Adrenal gland (tissue), 12 donors: ENCODE results near the gene SLC22A2. TPM values are rescaled to one million over a fixed set of nuclear protein-coding genes. Genes with fewer than 3 reads are reported as not detected.
A peak's percentile ranks its signal among the peaks of the same experiment; 100 is the strongest.

Experiments
- DNase-seq, 7 donors: peaks; one replicate each; pipeline ENCODE4 v3.0.0-alpha.2; 2019 to 2020
- H3K27ac ChIP-seq, 5 donors: fragments of 200-600 bp; sonication (generic) in 4 of 5; 1 replicate in 3 of 5; 2 replicates in 2 of 5; pipeline versions ENCODE4 v1.5.1 to v1.8.0; 2016 to 2020; ENCODE audit warnings: mild to moderate bottlenecking in 1 of 5
- H3K27me3 ChIP-seq: fragments of 200-600 bp; 2 replicates; pipeline ENCODE4 v1.8.0; 2021
- H3K36me3 ChIP-seq, 2 donors: fragments of 200-600 bp; replicated peaks in 1 of 2; 1 replicate in 1 of 2; 2 replicates in 1 of 2; pipeline versions ENCODE4 v1.5.1 to v1.8.0; 2018 to 2022
- H3K4me1 ChIP-seq, 2 donors: fragments of 200-600 bp; replicated peaks in 1 of 2; 1 replicate in 1 of 2; 2 replicates in 1 of 2; pipeline versions ENCODE4 v1.5.1 to v1.8.0; 2018 to 2021
- H3K4me3 ChIP-seq, 4 donors: fragments of 200-600 bp; sonication (generic) in 3 of 4; one replicate each; pipeline ENCODE4 v1.5.1; 2016 to 2018
- H3K9me3 ChIP-seq, 3 donors: fragments of 200-600 bp; sonication (generic) in 1 of 3; replicated peaks in 1 of 3; 1 replicate in 2 of 3; 2 replicates in 1 of 3; pipeline versions ENCODE4 v1.5.1 to v1.8.0; 2016 to 2021
- POLR2A ChIP-seq, 2 donors: fragments of 450-650 bp; IDR thresholded peaks; one replicate each; pipeline ENCODE4 v1.6.1; 2017; ENCODE audit warnings: antibody characterized with exemption in 2 of 2, mild to moderate bottlenecking in 2 of 2, moderate library complexity in 1 of 2
- WGBS, 4 donors: extraction: QIAGEN DNeasy Blood & Tissue Kit in 2 of 4; methylation state at CpG; one replicate each; pipeline versions ENCODE4 v1.1.5 to v1.1.7; 2013 to 2017; 5-methylcytosine and 5-hydroxymethylcytosine counted together
- intact Hi-C, 2 donors: fragments of 100-400 bp; cut with DNase I; formaldehyde crosslinking; loops; one replicate each; pipeline versions ENCODE4 v1.14.1 to v1.15.0; 2022 to 2023
- polyA plus RNA-seq, 3 donors: library from polyadenylated mRNA; stranded (reverse); fragments of 200-250 nt in 2 of 3; fragments of 350-450 nt in 1 of 3; fragmentation: Illumina TruSeq in 1 of 3; extraction: RNeasy Lipid Tissue Mini Kit (QIAGEN cat#74804) in 1 of 3; gene quantifications; one replicate each; pipeline ENCODE4 v1.2.3, GENCODE V29; 2013 to 2014
- total RNA-seq, 9 donors: library from RNA; depleted of rRNA in 4 of 9; stranded (reverse); fragments of >200 nt in 4 of 9; fragments of 120-200 nt in 1 of 9; fragmentation: NEBNext Ultra II Directional in 1 of 9; extraction: Animal tissue kit (Norgen Biotek cat#: 25700) in 1 of 9; gene quantifications; one replicate each; pipeline versions ENCODE4 v1.1.0 to v1.2.4, GENCODE V29; 2013 to 2023
- TF ChIP-seq, protein P1 (sequence below), 6 experiments: fragments of 450-650 bp in 4 of 6; fragments of 200-600 bp in 2 of 6; sonication (generic) in 1 of 6; IDR thresholded peaks; 1 replicate in 5 of 6; 2 replicates in 1 of 6; pipeline versions ENCODE4 v1.5.1 to v1.8.0; 2016 to 2021; ENCODE audit warnings: antibody characterized with exemption in 6 of 6, mild to moderate bottlenecking in 2 of 6, moderate library complexity in 1 of 6
- donor health status: healthy with polysubstance abuse.
- donor health status: Bipolar disorder and iron deficiency.
- donor health status: DM: yes; HTN: yes; CAD: no.
- donor health status: DM: no; HTN: no; CAD: no.
- donor health status: DM: no; HTN: no; CAD: no.
- donor health status: DM: yes; HTN: yes; CAD: no.

Gene SLC22A2
- total and polyA plus RNA-seq, 12 donors, result not detected

DNA sequence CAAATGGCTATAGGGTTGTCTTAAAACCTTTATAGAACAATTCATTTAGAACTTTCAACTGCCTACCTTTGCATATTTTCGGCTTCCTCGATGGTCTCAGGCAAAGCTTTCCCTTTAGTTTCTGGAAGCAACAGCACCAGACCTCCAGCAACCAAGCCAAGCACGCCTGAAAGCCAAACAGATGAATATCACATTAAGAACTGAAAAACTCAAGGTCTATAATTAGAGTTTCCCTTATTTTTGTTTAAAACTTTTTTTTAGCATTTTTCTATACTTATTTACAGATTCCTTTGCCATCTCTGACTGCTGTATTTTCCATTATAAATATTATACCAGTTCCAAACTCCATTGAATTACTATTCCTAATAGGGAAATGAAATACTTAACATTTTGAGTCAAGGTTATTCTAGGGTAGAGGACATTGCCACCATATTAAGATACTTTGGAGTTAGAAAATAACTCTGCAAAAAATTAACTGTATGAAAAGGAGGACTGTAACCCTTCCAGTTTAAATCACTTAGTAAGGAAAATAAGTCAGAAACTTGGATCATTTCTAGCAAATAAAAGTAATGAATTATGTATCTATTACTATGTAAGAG lies 33.9 kb downstream of the SLC22A2 start:
- H3K9me3 ChIP-seq, result no peaks in the 10 kb centered on the region
- WGBS, 4 donors, result 75 to 89% (median 83%) methylated on average over 3 of the region's 3 CpGs
- intact Hi-C loops, result loop anchor here in 1 of 2 donors (10.0 kb wide), 1 partner anchor 230 kb away; no protein-coding TSS in a partner anchor
- DNase-seq, result no peak
- H3K27ac ChIP-seq, result no peak overlapping the region
- no peaks in the 10 kb centered on the region for H3K36me3 ChIP-seq
- no peak overlapping the region for H3K4me3 ChIP-seq
- TF ChIP-seq, protein P1, sequence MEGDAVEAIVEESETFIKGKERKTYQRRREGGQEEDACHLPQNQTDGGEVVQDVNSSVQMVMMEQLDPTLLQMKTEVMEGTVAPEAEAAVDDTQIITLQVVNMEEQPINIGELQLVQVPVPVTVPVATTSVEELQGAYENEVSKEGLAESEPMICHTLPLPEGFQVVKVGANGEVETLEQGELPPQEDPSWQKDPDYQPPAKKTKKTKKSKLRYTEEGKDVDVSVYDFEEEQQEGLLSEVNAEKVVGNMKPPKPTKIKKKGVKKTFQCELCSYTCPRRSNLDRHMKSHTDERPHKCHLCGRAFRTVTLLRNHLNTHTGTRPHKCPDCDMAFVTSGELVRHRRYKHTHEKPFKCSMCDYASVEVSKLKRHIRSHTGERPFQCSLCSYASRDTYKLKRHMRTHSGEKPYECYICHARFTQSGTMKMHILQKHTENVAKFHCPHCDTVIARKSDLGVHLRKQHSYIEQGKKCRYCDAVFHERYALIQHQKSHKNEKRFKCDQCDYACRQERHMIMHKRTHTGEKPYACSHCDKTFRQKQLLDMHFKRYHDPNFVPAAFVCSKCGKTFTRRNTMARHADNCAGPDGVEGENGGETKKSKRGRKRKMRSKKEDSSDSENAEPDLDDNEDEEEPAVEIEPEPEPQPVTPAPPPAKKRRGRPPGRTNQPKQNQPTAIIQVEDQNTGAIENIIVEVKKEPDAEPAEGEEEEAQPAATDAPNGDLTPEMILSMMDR (IDR thresholded peaks at IDR 0.05), result no peak
- TF ChIP-seq POLR2A (IDR thresholded peaks at IDR 0.05), result no peak
- H3K27me3 ChIP-seq, result no peaks in the 10 kb centered on the region
- H3K4me1 ChIP-seq, result no peaks in the 10 kb centered on the region

DNA sequence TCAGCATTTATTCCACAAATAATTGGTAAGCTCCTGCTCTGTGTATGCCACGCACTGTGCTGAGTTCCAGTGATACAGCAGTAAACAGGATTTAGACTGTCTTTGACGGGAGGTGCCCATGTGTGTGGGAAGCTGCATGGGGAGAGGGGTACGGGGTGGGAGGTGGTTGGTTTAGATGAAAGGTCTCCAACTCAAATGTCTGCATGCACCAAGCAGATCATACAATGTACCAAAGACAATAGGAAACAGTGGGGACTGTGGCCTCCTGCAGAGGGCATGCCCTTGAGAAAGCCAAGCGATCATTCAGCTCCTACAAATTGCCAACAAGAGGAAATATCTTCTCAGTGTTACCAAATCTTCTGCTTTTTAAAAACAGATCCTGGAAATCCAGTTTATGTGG lies 36.1 kb downstream of the SLC22A2 start:
- TF ChIP-seq POLR2A (IDR thresholded peaks at IDR 0.05), result no peak
- TF ChIP-seq, protein P1 (IDR thresholded peaks at IDR 0.05), result no peak
- 78 to 88% (median 82%) methylated on average over 4 of the region's 4 CpGs for WGBS, 4 donors
- Histone ChIP-seq H3K36me3 (no peaks in the 10 kb centered on the region), H3K9me3 (no peaks in the 10 kb centered on the region), H3K27ac (no peak overlapping the region), H3K4me1 (no peaks in the 10 kb centered on the region), H3K27me3 (peaks cover 3% of the 10 kb centered on the region), H3K4me3 (no peak overlapping the region)
- no peak for DNase-seq
- intact Hi-C loops, result loop anchor here in 1 of 2 donors (10.0 kb wide), 1 partner anchor 232 kb away; no protein-coding TSS in a partner anchor

DNA sequence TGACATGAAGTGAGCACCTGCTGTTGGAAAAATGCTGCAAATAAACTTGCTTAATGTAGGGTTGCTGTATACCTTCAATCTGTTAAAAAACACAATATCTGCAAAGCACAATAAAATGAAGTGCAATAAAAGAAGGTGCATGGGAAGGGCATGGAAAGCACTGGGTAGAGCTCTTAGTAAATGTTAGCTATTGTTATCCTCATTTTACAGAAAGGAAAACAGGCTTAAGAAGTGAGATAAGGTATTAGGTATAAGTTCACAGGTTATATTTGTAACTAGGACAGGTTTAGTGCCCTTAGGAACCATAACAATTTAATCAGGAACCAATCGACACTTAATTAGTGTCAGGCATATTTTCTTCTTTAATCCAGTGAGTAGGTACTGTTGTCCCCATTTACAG lies 36.7 kb downstream of the SLC22A2 start:
- Histone ChIP-seq H3K27me3 (peaks cover 3% of the 10 kb centered on the region), H3K4me3 (no peak overlapping the region), H3K27ac (no peak overlapping the region), H3K4me1 (no peaks in the 10 kb centered on the region), H3K36me3 (no peaks in the 10 kb centered on the region), H3K9me3 (no peaks in the 10 kb centered on the region)
- TF ChIP-seq, protein P1 (IDR thresholded peaks at IDR 0.05), result no peak
- no peak for TF ChIP-seq POLR2A (IDR thresholded peaks at IDR 0.05)
- DNase-seq, result no peak
- intact Hi-C loops, result loop anchor here in 1 of 2 donors (10.0 kb wide), 1 partner anchor 233 kb away; no protein-coding TSS in a partner anchor
- WGBS, 4 donors, result 85 to 96% (median 91%) methylated on average over 1 of the region's 1 CpG

DNA sequence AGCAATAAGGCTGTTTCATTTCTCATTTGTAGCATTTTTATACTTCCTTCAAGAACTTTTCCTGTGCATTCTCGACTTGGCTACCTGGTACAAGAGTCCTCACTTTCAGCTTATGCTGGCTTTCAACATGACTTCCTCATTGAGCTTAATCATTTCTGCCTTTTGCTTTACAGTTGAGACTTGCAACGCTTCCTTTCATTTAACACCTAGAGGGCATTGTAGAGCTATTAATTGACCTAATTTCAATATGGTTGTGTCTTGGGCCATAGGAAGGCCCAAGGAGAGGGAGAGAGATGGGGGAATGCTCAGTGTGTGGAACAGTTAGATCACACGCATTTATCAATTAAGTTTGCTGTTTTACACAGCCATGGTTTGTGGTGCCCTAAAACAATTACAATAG lies 37.2 kb downstream of the SLC22A2 start:
- no peaks in the 10 kb centered on the region for H3K9me3 ChIP-seq
- 38 to 46% (median 39%) methylated on average over 3 of the region's 3 CpGs for WGBS, 4 donors
- H3K4me3 ChIP-seq, result no peak overlapping the region
- no peak for DNase-seq
- no peaks in the 10 kb centered on the region for H3K36me3 ChIP-seq
- no peak overlapping the region for H3K27ac ChIP-seq
- H3K27me3 ChIP-seq, result peaks cover 3% of the 10 kb centered on the region
- no peak for TF ChIP-seq POLR2A (IDR thresholded peaks at IDR 0.05)
- TF ChIP-seq, protein P1 (IDR thresholded peaks at IDR 0.05), result peak in 1 of 6 experiments; percentile 15
- intact Hi-C loops, result loop anchor here in 1 of 2 donors (10.0 kb wide), 1 partner anchor 233 kb away; no protein-coding TSS in a partner anchor
- H3K4me1 ChIP-seq, result no peaks in the 10 kb centered on the region
